GM12878 (cell line): ENCODE data around the gene ACD.

ENCODE experiments used
- CBX5 ChIP-seq: sonication (generic); IDR thresholded peaks from 2 replicates; pipeline ENCODE4 v1.6.1; 2016; ENCODE audit warnings: low read depth, moderate library complexity, mild to moderate bottlenecking, inconsistent platforms
- PAX8 ChIP-seq: fragments of 450-650 bp; IDR thresholded peaks from 2 replicates; pipeline ENCODE4 v1.6.1; 2017; ENCODE audit warnings: mild to moderate bottlenecking, moderate library complexity
- ZNF24 ChIP-seq: fragments of 450-650 bp; IDR thresholded peaks from 2 replicates; pipeline ENCODE4 v1.6.1; 2017; ENCODE audit warnings: antibody characterized with exemption, mild to moderate bottlenecking

- TF ChIP-seq CBX5, result no peak
- no peak for TF ChIP-seq PAX8
- no peak for TF ChIP-seq ZNF24
Observed at GRCh38 chr16:67679935-67680897, 20.2 kb upstream of the ACD start.
